Lower lobe of right lung (tissue), 2 donors: ENCODE results near the gene TSPAN11. TPM values are rescaled to one million over a fixed set of nuclear protein-coding genes. Genes with fewer than 3 reads are reported as not detected.

Experiments used
- ATAC-seq, 2 donors: fragments of 200-7000 bp; cut with Tn5 transposase; one replicate each; pipeline ENCODE4 v1.9.1; 2020 to 2022; ENCODE audit warnings: mild to moderate bottlenecking in 2 of 2, moderate library complexity in 2 of 2
- DNase-seq: peaks from one replicate; pipeline ENCODE4 v3.0.0-alpha.2; 2020
- H3K27ac ChIP-seq: fragments of 200-600 bp; one replicate; pipeline ENCODE4 v1.8.0; 2022
- H3K27me3 ChIP-seq: fragments of 200-600 bp; one replicate; pipeline ENCODE4 v1.8.0; 2022; ENCODE audit warnings: low read depth
- H3K36me3 ChIP-seq: fragments of 200-600 bp; one replicate; pipeline ENCODE4 v1.8.0; 2022; ENCODE audit warnings: mild to moderate bottlenecking
- H3K4me1 ChIP-seq: fragments of 200-600 bp; one replicate; pipeline ENCODE4 v1.8.0; 2022
- H3K4me3 ChIP-seq: fragments of 200-600 bp; one replicate; pipeline ENCODE4 v1.8.0; 2022; ENCODE audit warnings: mild to moderate bottlenecking
- H3K9me3 ChIP-seq: fragments of 200-600 bp; one replicate; pipeline ENCODE4 v1.8.0; 2022
- CTCF ChIP-seq: fragments of 200-600 bp; IDR thresholded peaks from one replicate; pipeline ENCODE4 v1.8.0; 2022; ENCODE audit warnings: antibody characterized with exemption, mild to moderate bottlenecking
- intact Hi-C: fragments of 100-400 bp; cut with DNase I; formaldehyde crosslinking; loops from one replicate; pipeline ENCODE4 v1.11.0; 2022
- total RNA-seq: library from RNA; stranded (reverse); fragmentation: NEBNext Ultra II Directional; extraction: Animal tissue kit (Norgen Biotek cat#: 25700); gene quantifications from one replicate; pipeline ENCODE4 v1.2.1, GENCODE V29; 2021
- donor health status: DM: no; HTN: yes; CAD: no; lungs with severe emphysema.

TSPAN11 gene
- total RNA-seq, 1 donor from 2014 or later = 9.1 TPM

GRCh38 chr12:30969606-30970395 lies 43.3 kb downstream of the TSPAN11 start:
- no peaks in the 10 kb centered on the region for H3K9me3 ChIP-seq
- TF ChIP-seq CTCF = no peak
- no peaks in the 10 kb centered on the region for H3K36me3 ChIP-seq
- no peak for DNase-seq
- intact Hi-C loops = no loop called here
- no peaks in the 10 kb centered on the region for H3K27me3 ChIP-seq
- H3K4me3 ChIP-seq = no peak overlapping the region
- ATAC-seq = no peak
- H3K27ac ChIP-seq = no peak overlapping the region
- H3K4me1 ChIP-seq = no peaks in the 10 kb centered on the region

- Histone ChIP-seq H3K27me3 (no peaks in the 10 kb centered on the region), H3K4me3 (no peak overlapping the region), H3K27ac (no peak overlapping the region), H3K9me3 (no peaks in the 10 kb centered on the region), H3K36me3 (no peaks in the 10 kb centered on the region), H3K4me1 (no peaks in the 10 kb centered on the region)
- ATAC-seq (no peak), DNase-seq (no peak)
- TF ChIP-seq CTCF = no peak
- intact Hi-C loops = no loop called here
Observed at GRCh38 chr12:30970559-30971197, 44.1 kb downstream of the TSPAN11 start.

- H3K4me1 ChIP-seq = no peaks in the 10 kb centered on the region
- ATAC-seq (no peak), DNase-seq (no peak)
- no peak overlapping the region for H3K4me3 ChIP-seq
- no peaks in the 10 kb centered on the region for H3K36me3 ChIP-seq
- TF ChIP-seq CTCF = no peak
- intact Hi-C loops = no loop called here
- no peak overlapping the region for H3K27ac ChIP-seq
- no peaks in the 10 kb centered on the region for H3K27me3 ChIP-seq
- H3K9me3 ChIP-seq = no peaks in the 10 kb centered on the region
Observed at GRCh38 chr12:30972035-30972434, 45.5 kb downstream of the TSPAN11 start.

GRCh38 chr12:30973175-30973574 lies 46.6 kb downstream of the TSPAN11 start:
- no peak for TF ChIP-seq CTCF
- intact Hi-C loops = no loop called here
- no peak overlapping the region for H3K4me3 ChIP-seq
- H3K27ac ChIP-seq = no peak overlapping the region
- H3K4me1 ChIP-seq = no peaks in the 10 kb centered on the region
- no peaks in the 10 kb centered on the region for H3K27me3 ChIP-seq
- H3K9me3 ChIP-seq = no peaks in the 10 kb centered on the region
- DNase-seq (no peak), ATAC-seq (no peak)
- H3K36me3 ChIP-seq = no peaks in the 10 kb centered on the region

GRCh38 chr12:30973830-30974229 lies 47.3 kb downstream of the TSPAN11 start:
- no peaks in the 10 kb centered on the region for H3K9me3 ChIP-seq
- H3K27ac ChIP-seq = no peak overlapping the region
- intact Hi-C loops = no loop called here
- no peak overlapping the region for H3K4me3 ChIP-seq
- no peaks in the 10 kb centered on the region for H3K27me3 ChIP-seq
- H3K36me3 ChIP-seq = no peaks in the 10 kb centered on the region
- DNase-seq (no peak), ATAC-seq (no peak)
- TF ChIP-seq CTCF = no peak
- H3K4me1 ChIP-seq = no peaks in the 10 kb centered on the region
